GM18508 (cell line): Measurements from ENCODE around the gene PDS5B.
"Not testable (repeated sequence)": the region's sequence is repeated elsewhere in the genome, so short reads cannot be mapped to it uniquely, and the experiment has no call there.

Experiments used
- ATAC-seq: cut with Tn5 transposase; IDR thresholded peaks from one replicate; pipeline ENCODE4 v1.9.1; 2021; ENCODE audit warnings: moderate number of reproducible peaks; ENCODE audit not compliant: insufficient read depth, unreplicated experiment

The PDS5B gene

DNA sequence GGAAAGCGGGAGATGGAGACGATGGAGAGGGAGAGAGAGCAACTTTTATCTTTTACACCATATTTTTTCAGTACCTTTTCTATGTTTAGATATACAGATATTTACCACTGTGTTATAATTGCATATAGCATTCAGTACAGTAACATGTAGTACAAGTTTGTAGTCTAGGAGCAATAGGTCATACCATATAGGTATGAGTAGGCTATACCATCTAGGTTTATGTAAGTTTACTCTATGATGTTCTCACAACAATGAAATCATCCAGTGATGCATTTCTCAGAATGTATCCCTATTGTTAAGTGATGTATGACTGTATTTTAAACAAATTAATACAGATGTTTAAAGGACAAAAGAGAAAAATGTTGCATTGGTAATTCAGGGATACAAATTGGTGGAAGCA lies 136.1 kb downstream of the PDS5B start:
- no peak for ATAC-seq

DNA sequence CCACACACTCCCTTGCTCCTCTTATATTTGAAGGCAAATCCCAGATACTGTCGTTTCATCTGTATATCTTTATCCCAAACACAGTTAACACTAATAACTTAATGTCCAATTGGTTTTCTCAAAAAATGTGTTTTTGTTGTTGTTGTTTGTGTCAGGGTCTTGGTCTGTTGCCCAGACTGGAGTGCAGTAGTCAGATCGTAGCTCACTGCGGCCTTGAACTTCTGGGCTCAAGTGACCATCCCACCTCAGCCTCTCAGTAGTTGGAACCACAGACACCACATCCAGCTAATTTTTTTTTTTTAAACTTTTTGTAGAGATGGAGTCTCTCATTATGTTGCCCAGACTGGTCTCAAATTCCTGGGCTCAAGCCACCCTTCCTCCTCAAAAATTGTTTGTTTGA lies 137.7 kb downstream of the PDS5B start:
- ATAC-seq: no peak

DNA sequence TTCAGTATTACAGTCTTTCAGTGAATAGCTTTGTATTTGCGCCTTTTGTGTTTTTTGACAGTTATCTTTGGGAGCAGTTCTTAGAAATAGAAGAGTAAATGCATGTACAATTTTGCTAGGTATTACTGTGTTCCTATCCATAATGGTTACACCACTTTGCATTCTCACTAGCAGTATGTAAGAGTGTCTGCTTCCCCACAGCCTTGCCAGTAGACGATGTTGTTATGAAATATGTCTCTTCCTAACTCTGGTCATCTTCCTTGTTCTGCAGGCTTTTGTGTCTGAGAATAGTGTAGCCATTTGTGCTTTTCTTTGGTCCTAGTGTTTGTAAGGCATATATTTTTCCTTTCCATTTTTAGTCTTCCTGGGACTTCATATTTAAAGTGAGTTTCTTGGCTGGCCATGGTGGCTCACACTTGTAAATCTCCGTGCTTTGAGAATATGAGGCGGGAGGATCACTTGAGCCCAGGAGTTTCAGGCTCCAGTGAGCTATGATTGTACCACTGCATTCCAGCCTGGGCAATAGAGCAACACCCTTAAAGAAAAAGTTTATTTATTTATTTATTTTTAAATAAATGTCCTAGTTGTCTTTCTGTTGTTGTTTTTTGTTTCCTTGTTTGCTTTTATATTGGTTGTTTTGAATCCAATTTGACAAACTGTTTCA lies 140.3 kb downstream of the PDS5B start:
- no peak for ATAC-seq

DNA sequence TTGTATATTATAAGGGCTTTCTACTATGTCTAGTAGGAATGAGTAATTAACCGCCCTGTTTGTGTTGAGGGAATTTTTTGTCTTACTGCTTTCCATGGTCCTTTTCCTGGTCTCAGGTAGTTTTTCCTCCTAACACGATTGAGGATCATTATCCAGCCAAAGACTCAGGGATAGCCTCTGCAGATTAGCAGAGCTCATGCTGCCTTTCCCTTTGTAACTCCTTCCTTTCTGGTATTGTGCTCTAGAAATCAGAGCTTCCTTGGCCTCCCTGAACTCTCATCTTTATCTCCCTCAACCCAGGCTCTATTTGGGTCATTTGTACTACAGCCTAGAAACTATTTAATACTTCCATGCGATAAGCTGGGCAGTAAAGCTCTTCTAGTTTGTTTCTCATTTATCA lies 142.1 kb downstream of the PDS5B start:
- no peak for ATAC-seq

DNA sequence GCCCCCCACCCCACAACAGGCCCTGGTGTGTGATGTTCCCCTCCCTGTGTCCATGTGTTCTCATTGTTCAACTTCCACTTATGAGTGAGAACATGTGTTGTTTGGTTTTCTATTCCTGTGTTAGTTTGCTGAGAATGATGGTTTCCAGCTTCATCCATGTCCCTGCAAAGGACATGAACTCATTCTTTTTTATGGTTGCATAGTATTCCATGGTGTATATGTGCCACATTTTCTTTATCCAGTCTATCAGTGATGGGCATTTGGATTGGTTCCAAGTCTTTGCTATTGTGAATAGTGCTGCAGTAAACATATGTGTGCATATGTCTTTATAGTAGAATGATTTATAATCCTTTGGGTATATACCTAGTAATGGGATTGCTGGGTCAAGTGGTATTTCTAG lies 142.8 kb downstream of the PDS5B start:
- ATAC-seq: not testable (repeated sequence)

DNA sequence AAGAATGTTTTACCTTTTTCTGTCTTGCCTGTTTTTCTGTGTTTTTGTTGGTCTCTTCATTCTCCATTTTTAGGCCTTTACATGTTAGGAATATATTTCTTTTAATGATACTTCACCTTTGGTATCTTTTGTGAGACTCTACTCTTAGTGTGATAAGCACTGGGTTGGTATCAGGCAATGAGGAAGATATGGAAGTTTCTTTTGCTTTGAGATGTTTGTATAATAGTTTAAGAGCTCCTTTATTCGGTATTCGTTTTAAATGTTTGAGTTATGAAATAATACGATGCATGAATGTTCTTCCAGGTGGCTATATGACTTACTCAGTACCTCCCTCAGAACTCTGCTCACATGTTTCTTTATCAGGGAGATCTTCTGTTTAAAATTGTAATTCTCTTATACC lies 144.8 kb downstream of the PDS5B start:
- no peak for ATAC-seq

DNA sequence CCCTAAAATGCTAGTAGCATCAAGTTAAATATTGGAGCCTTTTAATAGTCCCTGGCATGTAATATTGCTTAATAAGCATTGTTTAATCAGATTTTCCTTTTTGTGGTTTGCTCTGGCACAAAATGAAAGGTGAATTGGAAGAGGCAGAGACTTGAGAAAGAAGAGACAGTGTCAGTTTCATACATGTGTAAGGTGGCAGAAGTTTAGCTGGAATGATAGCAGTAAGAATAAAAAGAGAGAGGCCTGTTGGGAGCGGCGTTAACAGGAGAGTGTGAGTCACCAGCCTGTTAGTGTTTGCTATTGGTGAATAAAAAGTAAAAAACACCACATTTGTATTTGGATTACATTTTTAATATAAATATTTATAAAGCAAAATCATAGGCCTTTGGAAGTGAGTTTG lies 145.3 kb downstream of the PDS5B start:
- ATAC-seq: no peak

DNA sequence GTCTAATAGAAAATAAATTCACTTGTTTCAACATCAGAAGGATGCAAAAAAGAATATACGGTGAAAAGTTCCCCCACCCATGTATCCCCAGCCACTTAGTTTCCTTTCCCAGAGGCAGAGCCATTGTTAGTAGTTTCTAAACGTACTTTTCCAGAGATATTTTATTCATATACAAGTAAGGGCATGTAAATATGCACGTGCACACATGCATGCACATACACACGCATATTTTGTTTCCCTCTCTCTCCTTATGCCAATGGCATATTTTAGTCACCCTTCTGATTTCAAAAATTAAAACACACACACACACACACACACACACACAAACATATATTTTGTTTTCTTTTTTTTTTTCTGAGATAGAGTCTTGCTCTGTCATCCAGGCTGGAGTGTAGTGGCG lies 147.4 kb downstream of the PDS5B start:
- ATAC-seq: no peak

DNA sequence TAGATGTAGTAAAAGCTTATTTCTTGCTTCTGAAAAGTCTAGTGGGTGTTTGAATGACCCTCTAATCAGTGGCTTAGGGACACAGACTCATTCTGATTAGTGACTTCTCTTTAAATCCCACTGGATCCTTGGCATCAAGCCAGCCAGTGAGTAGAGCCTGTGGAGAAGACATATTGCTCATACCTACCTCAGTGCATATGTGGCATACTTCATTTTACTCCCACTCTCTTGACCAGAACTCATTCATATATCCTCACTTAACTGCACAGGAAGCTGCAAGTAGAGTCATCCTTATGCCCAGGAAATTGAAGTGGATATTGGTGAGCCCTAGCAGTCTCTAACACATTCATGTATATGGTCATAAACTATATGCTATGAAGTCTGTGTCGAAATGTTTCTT lies 148.3 kb downstream of the PDS5B start:
- ATAC-seq: no peak

DNA sequence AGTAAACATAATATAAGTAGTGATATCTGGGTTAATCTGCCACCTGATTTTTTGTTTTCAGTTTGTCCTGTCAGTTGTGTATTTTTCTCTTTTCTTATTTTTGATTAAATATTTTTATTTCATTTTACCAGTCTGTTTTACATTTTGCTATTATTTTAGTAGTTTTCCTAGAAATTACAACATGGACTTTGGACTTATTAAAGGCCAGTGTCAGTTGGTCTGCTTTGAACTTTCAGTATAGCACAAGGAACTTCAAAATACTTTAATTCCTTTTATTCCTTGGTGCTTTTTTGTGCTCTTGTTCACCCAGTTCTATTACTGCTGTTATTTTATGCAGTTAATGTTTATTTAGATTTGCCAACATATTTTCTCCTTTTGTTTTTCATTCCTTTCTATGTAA lies 149.6 kb downstream of the PDS5B start:
- ATAC-seq: no peak

DNA sequence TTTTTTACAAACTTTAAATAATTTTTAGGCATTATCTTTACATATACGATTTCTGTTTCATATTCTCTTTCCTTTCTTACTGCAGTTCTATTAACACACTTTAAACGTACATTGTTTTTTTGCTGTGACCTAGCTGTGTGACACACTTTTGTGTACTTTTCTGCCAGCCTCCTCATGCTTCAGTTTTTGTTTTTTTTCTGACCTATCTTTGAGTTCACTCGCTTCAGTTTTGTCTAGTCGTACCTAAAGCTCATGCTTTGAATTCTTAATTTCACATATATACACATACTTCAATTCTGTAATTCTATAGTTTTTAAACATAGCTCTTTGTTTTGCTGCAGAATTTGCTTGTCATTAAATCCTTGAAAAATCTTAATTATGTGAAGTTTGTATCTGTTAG lies 150.4 kb downstream of the PDS5B start:
- no peak for ATAC-seq

DNA sequence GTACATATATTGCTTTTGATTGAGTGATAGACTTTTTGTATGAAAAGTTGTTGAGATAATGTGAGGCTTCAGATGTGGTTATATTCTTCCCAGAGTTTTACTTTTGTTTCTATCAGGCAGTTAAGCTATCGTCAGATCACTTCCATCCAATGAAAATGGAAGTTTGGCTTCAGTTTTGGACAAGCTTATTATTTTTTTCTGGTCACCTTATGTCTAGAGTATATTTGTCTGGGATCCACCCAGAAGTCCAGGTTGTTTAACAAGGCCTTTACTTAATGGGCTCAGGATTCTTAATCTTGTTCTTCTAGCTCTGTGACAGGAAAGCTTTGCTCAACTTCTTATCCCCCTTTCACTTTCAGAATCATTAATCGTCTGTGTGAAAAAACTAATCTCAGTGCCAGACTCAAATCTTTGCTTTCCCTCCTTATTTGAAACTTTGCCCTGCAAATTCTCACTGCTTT lies 150.9 kb downstream of the PDS5B start:
- peak; percentile 49 for ATAC-seq

DNA sequence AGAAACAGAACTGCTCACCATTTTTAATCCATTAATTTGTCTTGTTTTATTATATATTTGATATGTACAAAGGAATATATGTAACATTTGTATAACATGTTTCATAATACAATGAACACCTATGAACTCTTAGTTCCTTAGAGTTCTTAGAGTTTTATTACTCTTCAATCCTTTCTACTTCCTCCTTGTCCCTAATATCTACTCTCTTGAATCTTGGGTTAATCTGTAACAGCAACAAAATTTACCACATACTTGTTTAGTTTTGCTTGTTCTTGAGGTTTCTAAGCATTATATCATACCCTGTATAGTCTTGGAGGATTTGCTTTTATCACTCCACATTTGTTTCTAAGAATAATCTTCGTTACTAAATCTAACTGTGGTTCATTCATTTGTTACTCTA lies 151.4 kb downstream of the PDS5B start:
- peak; percentile 71 for ATAC-seq

DNA sequence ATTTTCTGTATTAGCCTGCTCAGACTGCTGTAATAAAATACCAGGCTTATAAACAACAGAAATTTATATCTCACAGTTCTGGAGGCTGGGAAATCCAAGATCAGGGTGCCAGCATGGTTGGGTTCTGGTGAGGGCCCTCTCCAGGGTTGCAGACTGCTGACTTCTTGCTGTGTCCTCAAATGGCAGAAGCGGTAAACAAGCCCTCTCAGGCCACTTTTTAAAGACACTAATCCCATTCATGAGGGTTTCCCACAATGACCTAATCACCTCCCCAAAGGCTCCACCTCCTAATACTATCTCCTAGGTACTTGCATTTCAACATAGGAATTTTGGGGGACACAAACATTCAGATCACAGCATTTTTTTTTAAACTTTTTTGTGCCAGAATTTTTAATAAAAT lies 159.3 kb downstream of the PDS5B start:
- no peak for ATAC-seq

DNA sequence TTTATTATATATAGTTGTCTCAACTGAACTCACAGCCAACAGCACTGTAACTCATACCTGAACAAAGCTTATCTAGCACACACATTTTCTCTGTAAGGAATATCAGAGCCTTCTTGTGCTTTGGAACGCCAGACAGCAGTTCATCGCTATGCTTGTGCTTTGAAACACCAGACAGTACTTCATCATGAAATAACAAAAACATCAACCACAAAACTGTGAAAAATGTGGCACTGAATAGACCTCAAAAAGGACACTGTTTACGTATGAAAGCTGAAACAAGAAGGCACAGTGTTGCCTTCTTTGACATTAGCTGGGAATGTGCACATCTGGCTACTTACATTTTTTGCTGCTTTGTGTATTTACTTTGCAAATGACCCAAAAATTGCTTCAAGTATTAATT lies 160.2 kb downstream of the PDS5B start:
- ATAC-seq: no peak

DNA sequence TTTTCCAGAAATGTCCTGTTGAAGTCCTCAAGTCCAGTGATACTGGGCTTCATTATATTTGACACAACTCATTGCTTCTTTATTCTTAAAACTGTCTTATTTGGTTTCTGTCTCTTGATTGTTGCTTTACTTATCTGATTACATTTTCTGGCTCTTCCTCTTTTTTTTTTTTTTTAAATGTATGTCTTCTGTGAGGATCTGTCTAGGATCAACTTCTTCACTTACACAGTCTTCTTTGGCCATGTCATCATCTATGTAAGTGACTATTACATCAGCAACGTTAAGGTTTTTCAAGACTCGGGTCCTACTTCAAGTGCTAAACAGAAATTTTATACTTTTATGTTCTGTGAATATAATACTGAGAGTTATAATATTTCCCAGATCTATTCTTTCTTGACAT lies 162.1 kb downstream of the PDS5B start:
- ATAC-seq: no peak

DNA sequence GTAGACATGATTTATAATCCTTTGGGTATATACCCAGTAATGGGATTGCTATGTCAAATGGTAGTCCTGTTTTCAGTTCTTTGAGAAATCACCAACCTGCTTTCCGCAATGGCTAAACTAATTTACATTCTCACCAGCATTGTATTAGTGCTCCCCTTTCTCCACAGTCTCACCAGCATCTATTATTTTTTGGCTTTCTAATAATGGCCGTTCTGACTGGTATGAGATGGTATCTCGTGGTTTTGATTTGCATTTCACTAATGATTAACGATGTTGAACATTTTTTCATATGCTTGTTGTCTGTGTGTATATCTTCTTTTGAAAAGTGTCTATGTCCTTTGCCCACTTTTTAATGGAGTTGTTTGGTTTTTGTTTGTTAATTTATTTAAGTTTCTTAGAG lies 165.1 kb downstream of the PDS5B start:
- no peak for ATAC-seq

DNA sequence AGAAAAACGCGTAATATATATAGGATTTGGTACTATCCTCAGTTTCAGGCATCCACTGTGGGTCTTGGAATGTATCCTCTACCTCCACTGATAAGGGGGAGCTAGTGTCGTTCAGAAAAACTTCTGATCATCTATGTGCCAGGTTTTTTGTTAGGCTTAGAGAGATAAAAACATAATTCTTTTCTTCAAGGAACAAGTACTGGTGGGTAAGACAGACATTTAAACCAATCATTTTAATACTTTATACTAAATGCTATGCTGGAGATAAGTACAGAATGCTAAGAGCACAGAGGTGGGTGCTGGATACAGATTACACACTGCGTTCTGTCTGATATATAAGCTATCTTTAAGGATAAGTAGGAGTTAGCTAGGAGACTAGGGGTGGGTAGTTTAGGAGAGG lies 166.1 kb downstream of the PDS5B start:
- no peak for ATAC-seq

DNA sequence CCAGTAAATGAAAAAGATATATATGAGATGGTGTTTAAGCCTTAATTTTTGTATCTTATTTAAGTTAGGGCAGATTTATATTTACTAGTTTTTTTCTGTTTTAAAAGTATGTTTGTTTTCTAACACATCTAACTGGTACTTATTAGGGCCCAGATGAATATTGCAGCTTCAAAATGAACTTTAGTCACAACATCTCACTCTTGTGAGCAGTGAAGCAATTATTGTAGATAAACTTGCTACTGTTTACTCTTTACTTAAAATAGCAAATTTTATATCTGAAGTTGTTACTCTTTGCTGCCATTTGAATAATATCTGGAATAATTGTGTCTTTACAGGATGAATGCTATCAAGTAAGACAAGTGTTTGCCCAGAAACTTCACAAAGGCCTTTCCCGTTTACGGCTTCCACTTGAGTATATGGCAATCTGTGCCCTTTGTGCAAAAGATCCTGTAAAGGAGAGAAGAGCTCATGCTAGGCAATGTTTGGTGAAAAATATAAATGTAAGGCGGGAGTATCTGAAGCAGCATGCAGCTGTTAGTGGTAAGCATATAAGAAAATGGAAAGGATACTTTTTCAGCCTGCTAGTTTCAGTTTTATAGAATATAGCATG lies 166.8 kb downstream of the PDS5B start:
- ATAC-seq: no peak

DNA sequence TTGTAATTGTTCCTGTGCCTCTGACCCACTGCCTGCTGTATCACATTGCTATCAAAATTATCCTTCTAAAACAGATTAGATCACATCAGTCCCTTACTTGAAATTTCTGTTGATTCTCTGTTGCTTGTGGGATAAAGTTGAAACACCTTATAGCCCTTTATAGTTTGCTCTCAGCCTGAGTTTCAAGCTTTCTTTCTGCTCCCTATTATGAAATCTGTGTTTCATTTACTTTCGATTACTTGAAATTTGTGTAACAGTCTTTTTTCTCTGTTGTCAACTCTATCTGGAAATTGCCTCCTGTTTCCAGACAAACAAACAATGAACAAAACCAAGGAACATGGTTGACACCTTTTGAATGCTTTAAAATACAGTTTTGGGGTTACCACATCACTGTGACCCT lies 167.9 kb downstream of the PDS5B start:
- ATAC-seq: no peak

DNA sequence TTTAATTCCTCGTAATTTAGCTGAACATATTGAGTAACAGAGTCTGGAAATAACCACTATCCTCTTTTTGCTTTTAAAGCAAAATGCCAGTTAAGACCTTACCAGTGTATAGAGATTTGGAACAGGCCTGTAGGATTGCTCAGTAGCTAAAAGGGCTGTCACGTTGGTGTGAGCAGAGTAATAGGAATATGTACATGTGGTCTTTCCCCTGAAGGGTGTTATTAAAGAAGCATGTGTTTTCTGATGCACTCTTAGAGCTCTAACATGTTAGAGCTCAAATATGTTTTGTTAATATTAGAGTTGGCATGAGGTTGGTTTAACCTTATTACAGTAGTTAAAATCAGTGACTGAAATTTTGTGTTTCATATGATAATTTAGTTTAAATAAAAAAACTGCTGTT lies 172.9 kb downstream of the PDS5B start:
- ATAC-seq: no peak

DNA sequence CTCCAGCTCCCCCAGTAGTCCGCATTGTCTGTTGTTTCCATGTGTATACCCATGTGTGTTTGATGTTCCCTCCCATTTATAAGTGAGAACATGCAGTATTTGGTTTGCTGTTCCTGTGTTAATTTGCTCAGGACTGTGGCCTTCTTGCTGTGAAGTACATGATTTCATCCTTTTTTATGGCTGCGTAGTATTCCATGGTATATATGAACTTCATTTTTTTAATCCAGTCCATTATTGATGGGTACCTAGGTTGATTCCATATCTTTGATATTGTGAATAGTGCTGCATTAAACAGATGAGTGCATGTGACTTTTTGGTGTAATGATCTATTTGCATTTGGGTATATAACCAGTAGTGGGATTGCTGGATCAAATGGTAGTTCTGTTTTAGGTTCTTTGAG lies 175.2 kb downstream of the PDS5B start:
- no peak for ATAC-seq
